ENCODE data around the gene OR51B5.
"Not testable (repeated sequence)": the region's sequence is repeated elsewhere in the genome, so short reads cannot be mapped to it uniquely, and the experiment has no call there.

OR51B5 gene

GRCh38 chr11:5335170-5335569, 8.2 kb downstream of the OR51B5 start:
- no peak for DNase-seq

- DNase-seq: no peak
Measured at GRCh38 chr11:5324197-5324596, 19.1 kb downstream of the OR51B5 start, which contains the start of gene OR51B2. OR51B2 (minus strand) TSS chr11:5324297; CDS start chr11:5324297, 0 bp downstream.

- DNase-seq: no peak
Measured at GRCh38 chr11:5317292-5317691, 26.0 kb downstream of the OR51B5 start.

GRCh38 chr11:5313326-5314023, 29.8 kb downstream of the OR51B5 start:
- not testable (repeated sequence) for DNase-seq

- DNase-seq: no peak
Measured at GRCh38 chr11:5310423-5310822, 32.9 kb downstream of the OR51B5 start.

- DNase-seq: no peak
Measured at GRCh38 chr11:5307256-5308019, 35.9 kb downstream of the OR51B5 start.

- no peak for DNase-seq
Measured at GRCh38 chr11:5304046-5304445, 39.3 kb downstream of the OR51B5 start.

GRCh38 chr11:5303626-5304025, 39.7 kb downstream of the OR51B5 start:
- DNase-seq: no peak

- DNase-seq: no peak
Measured at GRCh38 chr11:5301846-5302245, 41.5 kb downstream of the OR51B5 start, which contains the start of gene OR51B4. OR51B4 (minus strand) TSS chr11:5301946; CDS start chr11:5301946, 0 bp downstream.

- DNase-seq: no peak
Measured at GRCh38 chr11:5300251-5300650, 43.1 kb downstream of the OR51B5 start.

GRCh38 chr11:5298451-5298850, 44.9 kb downstream of the OR51B5 start:
- DNase-seq: no peak

- no peak for DNase-seq
Measured at GRCh38 chr11:5297721-5298323, 45.5 kb downstream of the OR51B5 start.

- not testable (repeated sequence) for DNase-seq
Measured at GRCh38 chr11:5294342-5294995, 48.9 kb downstream of the OR51B5 start.

- DNase-seq: no peak
Measured at GRCh38 chr11:5293028-5293427, 50.3 kb downstream of the OR51B5 start.

Data from T-helper 2 cell (primary cell).